Ovary (tissue), 3 donors: ENCODE data around the gene FOXRED2.

Experiments used
- POLR2A ChIP-seq: fragments of 450-650 bp; IDR thresholded peaks from one replicate; pipeline ENCODE4 v1.6.1; 2017; ENCODE audit warnings: antibody characterized with exemption, mild to moderate bottlenecking, moderate library complexity
- TF ChIP-seq, protein P1 (sequence below), 3 donors: fragments of 450-650 bp in 2 of 3; fragments of 200-600 bp in 1 of 3; IDR thresholded peaks; one replicate each; pipeline versions ENCODE4 v1.5.1 to v1.8.0; 2016 to 2022; ENCODE audit warnings: antibody characterized with exemption in 3 of 3, mild to moderate bottlenecking in 1 of 3
- donor health status: DM: no; HTN: no; CAD: no.

GRCh38 chr22:36457688-36458450, 49.0 kb downstream of the FOXRED2 start:
- TF ChIP-seq, protein P1, sequence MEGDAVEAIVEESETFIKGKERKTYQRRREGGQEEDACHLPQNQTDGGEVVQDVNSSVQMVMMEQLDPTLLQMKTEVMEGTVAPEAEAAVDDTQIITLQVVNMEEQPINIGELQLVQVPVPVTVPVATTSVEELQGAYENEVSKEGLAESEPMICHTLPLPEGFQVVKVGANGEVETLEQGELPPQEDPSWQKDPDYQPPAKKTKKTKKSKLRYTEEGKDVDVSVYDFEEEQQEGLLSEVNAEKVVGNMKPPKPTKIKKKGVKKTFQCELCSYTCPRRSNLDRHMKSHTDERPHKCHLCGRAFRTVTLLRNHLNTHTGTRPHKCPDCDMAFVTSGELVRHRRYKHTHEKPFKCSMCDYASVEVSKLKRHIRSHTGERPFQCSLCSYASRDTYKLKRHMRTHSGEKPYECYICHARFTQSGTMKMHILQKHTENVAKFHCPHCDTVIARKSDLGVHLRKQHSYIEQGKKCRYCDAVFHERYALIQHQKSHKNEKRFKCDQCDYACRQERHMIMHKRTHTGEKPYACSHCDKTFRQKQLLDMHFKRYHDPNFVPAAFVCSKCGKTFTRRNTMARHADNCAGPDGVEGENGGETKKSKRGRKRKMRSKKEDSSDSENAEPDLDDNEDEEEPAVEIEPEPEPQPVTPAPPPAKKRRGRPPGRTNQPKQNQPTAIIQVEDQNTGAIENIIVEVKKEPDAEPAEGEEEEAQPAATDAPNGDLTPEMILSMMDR (IDR thresholded peaks at IDR 0.05), result no peak
- no peak for TF ChIP-seq POLR2A
